Mesothelial cell of epicardium (in vitro differentiated cells): ENCODE data around the gene TNNI3K. TPM values are rescaled to one million over a fixed set of nuclear protein-coding genes. Genes with fewer than 3 reads are reported as not detected.

Experiments used
- DNase-seq, 2 experiments: peaks; one replicate each; pipeline ENCODE4 v3.0.0; 2021; ENCODE audit warnings: low spot score in 2 of 2; ENCODE audit not compliant: unreplicated experiment in 2 of 2
- H3K27ac Mint-ChIP-seq: 2 replicates; pipeline ENCODE4 v1.8.0; 2021; ENCODE audit warnings: mixed read lengths
- H3K27me3 Mint-ChIP-seq: 2 replicates; pipeline ENCODE4 v1.8.0; 2021; ENCODE audit warnings: low read depth, mixed read lengths
- H3K36me3 Mint-ChIP-seq: 2 replicates; pipeline ENCODE4 v1.8.0; 2021; ENCODE audit warnings: mixed read lengths
- H3K4me1 Mint-ChIP-seq: 2 replicates; pipeline ENCODE4 v1.8.0; 2021; ENCODE audit warnings: mixed read lengths
- H3K4me3 Mint-ChIP-seq: 2 replicates; pipeline ENCODE4 v1.8.0; 2021; ENCODE audit warnings: mild to moderate bottlenecking, moderate library complexity, mixed read lengths
- H3K9me3 Mint-ChIP-seq: 2 replicates; pipeline ENCODE4 v1.8.0; 2021; ENCODE audit warnings: mixed read lengths
- CTCF ChIP-seq: fragments of 200-600 bp; sonication (generic); IDR thresholded peaks from one replicate; pipeline ENCODE4 v1.5.0; 2021; ENCODE audit warnings: antibody characterized with exemption; ENCODE audit not compliant: unreplicated experiment
- total RNA-seq: library from RNA; stranded (reverse); gene quantifications from 3 replicates; pipeline ENCODE4 v1.2.1, GENCODE V29; 2021

The TNNI3K gene
- total RNA-seq, 1 donor from 2014 or later: 1.5 TPM

- Mint-ChIP-seq H3K4me3 (no peak overlapping the region), H3K4me1 (peaks cover 7% of the 10 kb centered on the region), H3K9me3 (no peaks in the 10 kb centered on the region), H3K27ac (no peak overlapping the region), H3K36me3 (peaks cover 6% of the 10 kb centered on the region), H3K27me3 (no peaks in the 10 kb centered on the region)
- no peak for DNase-seq
- TF ChIP-seq CTCF: no peak
These were observed 35.7 kb upstream of the TNNI3K start for GRCh38 chr1:74199504-74199903.

- Mint-ChIP-seq H3K9me3 (no peaks in the 10 kb centered on the region), H3K4me1 (peaks cover 3% of the 10 kb centered on the region), H3K4me3 (no peak overlapping the region), H3K27me3 (no peaks in the 10 kb centered on the region), H3K36me3 (peaks cover 7% of the 10 kb centered on the region), H3K27ac (no peak overlapping the region)
- no peak for DNase-seq
- no peak for TF ChIP-seq CTCF
These were observed 29.9 kb upstream of the TNNI3K start for GRCh38 chr1:74205266-74205665.

- no peak for DNase-seq
- Mint-ChIP-seq H3K4me1 (no peaks in the 10 kb centered on the region), H3K36me3 (no peaks in the 10 kb centered on the region), H3K27me3 (no peaks in the 10 kb centered on the region), H3K27ac (no peak overlapping the region), H3K4me3 (no peak overlapping the region), H3K9me3 (peaks cover 8% of the 10 kb centered on the region)
- TF ChIP-seq CTCF: no peak
These were observed 20.0 kb upstream of the TNNI3K start for GRCh38 chr1:74215229-74215628.

DNA sequence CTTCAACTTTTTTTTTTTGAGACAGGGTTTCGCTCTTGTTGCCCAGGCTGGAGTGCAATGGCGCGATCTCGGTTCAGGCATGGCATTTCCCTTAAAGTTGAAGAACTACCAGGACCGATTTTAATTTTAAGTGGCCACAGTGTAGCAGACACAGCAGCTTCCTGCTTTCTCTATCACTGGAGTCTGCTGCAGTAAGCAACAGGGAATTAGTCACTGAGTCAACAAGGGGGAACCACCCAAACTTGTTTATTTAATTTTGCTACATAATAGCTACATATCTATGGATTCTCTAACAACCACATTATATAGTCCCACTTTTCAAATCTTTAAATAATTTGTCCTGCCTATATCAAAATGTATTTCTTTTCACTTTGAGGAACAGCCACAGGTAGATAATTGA, 12.5 kb upstream of the TNNI3K start:
- Mint-ChIP-seq H3K27me3 (no peaks in the 10 kb centered on the region), H3K4me1 (no peaks in the 10 kb centered on the region), H3K27ac (no peak overlapping the region), H3K36me3 (no peaks in the 10 kb centered on the region), H3K4me3 (no peak overlapping the region), H3K9me3 (peaks cover 42% of the 10 kb centered on the region)
- no peak for DNase-seq
- TF ChIP-seq CTCF: no peak

GRCh38 chr1:74223453-74223852, 11.7 kb upstream of the TNNI3K start:
- Mint-ChIP-seq H3K4me3 (no peak overlapping the region), H3K27ac (no peak overlapping the region), H3K4me1 (no peaks in the 10 kb centered on the region), H3K27me3 (no peaks in the 10 kb centered on the region), H3K9me3 (peaks cover 46% of the 10 kb centered on the region), H3K36me3 (no peaks in the 10 kb centered on the region)
- no peak for DNase-seq
- TF ChIP-seq CTCF: no peak

GRCh38 chr1:74236440-74236839, 1.3 kb downstream of the TNNI3K start:
- peaks cover 6% of the 10 kb centered on the region for H3K9me3 Mint-ChIP-seq
- no peak overlapping the region for H3K4me3 Mint-ChIP-seq
- no peak for TF ChIP-seq CTCF
- no peaks in the 10 kb centered on the region for H3K36me3 Mint-ChIP-seq
- no peaks in the 10 kb centered on the region for H3K4me1 Mint-ChIP-seq
- no peaks in the 10 kb centered on the region for H3K27me3 Mint-ChIP-seq
- no peak overlapping the region for H3K27ac Mint-ChIP-seq
- no peak for DNase-seq
